HG03135 (cell line): ENCODE results near the gene ZNF423.

ENCODE experiments used
- ATAC-seq: cut with Tn5 transposase; IDR thresholded peaks from one replicate; pipeline ENCODE4 v1.9.1; 2021; ENCODE audit warnings: mild to moderate bottlenecking, moderate library complexity; ENCODE audit not compliant: unreplicated experiment

ZNF423 gene

GRCh38 chr16:49488336-49488735 lies 367.6 kb downstream of the ZNF423 start:
- no peak for ATAC-seq

GRCh38 chr16:49487746-49488145 lies 368.2 kb downstream of the ZNF423 start:
- no peak for ATAC-seq

- ATAC-seq: no peak
Observed at GRCh38 chr16:49486400-49486799, 369.5 kb downstream of the ZNF423 start.

- ATAC-seq: no peak
Observed at GRCh38 chr16:49485663-49486062, 370.2 kb downstream of the ZNF423 start.

- no peak for ATAC-seq
Observed at GRCh38 chr16:49484936-49485335, 371.0 kb downstream of the ZNF423 start.

- ATAC-seq: no peak
Observed at GRCh38 chr16:49484451-49484849, 371.5 kb downstream of the ZNF423 start.

- no peak for ATAC-seq
Observed at GRCh38 chr16:49483651-49484450, 372.1 kb downstream of the ZNF423 start.

GRCh38 chr16:49483251-49483650 lies 372.7 kb downstream of the ZNF423 start:
- ATAC-seq: no peak

GRCh38 chr16:49482690-49483089 lies 373.2 kb downstream of the ZNF423 start:
- ATAC-seq: no peak

- no peak for ATAC-seq
Observed at GRCh38 chr16:49478616-49479015, 377.3 kb downstream of the ZNF423 start.

GRCh38 chr16:49478107-49478506 lies 377.8 kb downstream of the ZNF423 start:
- no peak for ATAC-seq

GRCh38 chr16:49477250-49477895 lies 378.5 kb downstream of the ZNF423 start:
- no peak for ATAC-seq

- no peak for ATAC-seq
Observed at GRCh38 chr16:49474741-49475140, 381.2 kb downstream of the ZNF423 start.

- no peak for ATAC-seq
Observed at GRCh38 chr16:49473773-49474172, 382.1 kb downstream of the ZNF423 start.

- no peak for ATAC-seq
Observed at GRCh38 chr16:49473131-49473530, 382.8 kb downstream of the ZNF423 start.

- ATAC-seq: no peak
Observed at GRCh38 chr16:49472598-49472997, 383.3 kb downstream of the ZNF423 start.

GRCh38 chr16:49471038-49471727 lies 384.7 kb downstream of the ZNF423 start:
- no peak for ATAC-seq

- no peak for ATAC-seq
Observed at GRCh38 chr16:49470513-49470991, 385.4 kb downstream of the ZNF423 start.

GRCh38 chr16:49469930-49470451 lies 385.9 kb downstream of the ZNF423 start:
- no peak for ATAC-seq

- no peak for ATAC-seq
Observed at GRCh38 chr16:49469311-49469670, 386.6 kb downstream of the ZNF423 start.

GRCh38 chr16:49468611-49469310 lies 387.2 kb downstream of the ZNF423 start:
- ATAC-seq: no peak
